ENCODE measurements around the gene PER3. TPM values are rescaled to one million over a fixed set of nuclear protein-coding genes. Genes with fewer than 3 reads are reported as not detected.

Gene PER3
- total and polyA plus RNA-seq, 2 of the 8 experiments (the other 6 are each of a cell fraction or from before 2014, with no cell fraction given) = 8.3 to 9.3 TPM

- Histone ChIP-seq H2BK15ac (ENCODE audit: low read length) (no peak overlapping the region), H4K5ac (ENCODE audit: insufficient read length, low read depth, low read length) (no peak overlapping the region), H3K4me2 (ENCODE audit: insufficient read depth in 1 of 2, low read depth in 2 of 2, low read length in 2 of 2) (no peak overlapping the region), H3K27ac (ENCODE audit: low read depth, low read length) (no peak overlapping the region), H2BK120ac (replicated peaks; ENCODE audit: low read depth, low read length) (no peak overlapping the region), H3K79me1 (ENCODE audit: low read depth, low read length) (no peaks in the 10 kb centered on the region), H2BK20ac (ENCODE audit: low read length) (no peak overlapping the region), H3K9me3 (ENCODE audit: insufficient read depth in 2 of 2, low read depth in 1 of 2, low read length in 1 of 2) (peaks cover 25 to 27% of the 10 kb centered on the region in 2 experiments), H2BK5ac (ENCODE audit: low read depth, low read length) (no peak overlapping the region), H2BK12ac (ENCODE audit: low read depth, low read length) (no peak overlapping the region), H3K4me3 (ENCODE audit: extremely low read depth in 1 of 4, insufficient read depth in 2 of 4, low read depth in 3 of 4, low read length in 4 of 4) (no peak overlapping the region), H3K27me3 (replicated peaks in 1 of 4; ENCODE audit: control insufficient read depth in 3 of 4, extremely low read depth in 1 of 4, insufficient read depth in 3 of 4, low read length in 3 of 4) (peaks cover 0 to 8% (median 7%) of the 10 kb centered on the region in 4 experiments; a peak in 5 of 7 replicates), H4K20me1 (replicated peaks in 1 of 2; ENCODE audit: control insufficient read depth in 1 of 2, insufficient read depth in 2 of 2, low read length in 2 of 2) (peaks cover 0 to 2% of the 10 kb centered on the region in 2 experiments), H3K36me3 (ENCODE audit: control insufficient read depth in 2 of 4, insufficient read depth in 4 of 4, low read length in 3 of 4) (peaks cover 3 to 56% (median 25%) of the 10 kb centered on the region in 4 experiments; a peak in 6 of 8 replicates), H3K14ac (ENCODE audit: insufficient read length) (no peak overlapping the region), H3K4me1 (replicated peaks in 1 of 4; ENCODE audit: control insufficient read depth in 3 of 4, insufficient read depth in 4 of 4, low read length in 3 of 4) (peaks cover 0 to 6% (median 0%) of the 10 kb centered on the region in 4 experiments; a peak in 2 of 7 replicates), H3K79me2 (ENCODE audit: control insufficient read depth in 1 of 2, insufficient read depth in 2 of 2, low read length in 2 of 2) (no peaks in the 10 kb centered on the region), H3K56ac (replicated peaks; ENCODE audit: insufficient read length, low read depth, low read length) (no peak overlapping the region), H3K4ac (replicated peaks; ENCODE audit: insufficient read length, low read depth, low read length) (no peak overlapping the region), H4K91ac (replicated peaks; ENCODE audit: insufficient read length, low read length) (no peak overlapping the region), H3K18ac (ENCODE audit: extremely low read depth, low read length) (no peak overlapping the region), H4K8ac (ENCODE audit: extremely low read depth, insufficient read depth, low read length) (no peak overlapping the region), H3K23ac (ENCODE audit: insufficient read length) (no peak overlapping the region), H2AK5ac (ENCODE audit: low read depth, low read length) (no peak overlapping the region), H3K23me2 (ENCODE audit: low read depth, low read length) (peaks cover 2% of the 10 kb centered on the region; the same call in 1 of the 2 replicates), H2AFZ (ENCODE audit: low read length) (no peak overlapping the region), H3K9ac (replicated peaks in 1 of 4; ENCODE audit: extremely low read depth in 1 of 4, low read depth in 3 of 4, low read length in 3 of 4) (no peak overlapping the region)
- TF ChIP-seq POLR2A (IDR thresholded peaks at IDR 0.05; ENCODE audit: control extremely low read depth in 1 of 2, low read depth in 2 of 2, low read length in 2 of 2) (no peak), SRF (IDR thresholded peaks at IDR 0.05; ENCODE audit: low read depth, low read length) (no peak), MAX (IDR thresholded peaks at IDR 0.05) (no peak), GABPA (IDR thresholded peaks at IDR 0.05; ENCODE audit: borderline replicate concordance, insufficient read depth, low read length) (no peak)
- WGBS, 2 experiments (ENCODE audit: extremely low coverage in 1 of 2, insufficient coverage in 1 of 2, insufficient read length in 1 of 2, insufficient replicate concordance in 2 of 2, low coverage in 1 of 2, low lambda C conversion rate in 2 of 2, missing lambda C conversion rate in 1 of 2) = 94% methylated on average over 5 of the region's 5 CpGs; no CpG with 5 or more reads in 1 of the 2 experiments
- no peak for DNase-seq (ENCODE audit: low read depth in 1 of 2, low spot score in 2 of 2)
- CTCF ChIA-PET (ENCODE audit: partially characterized antibody) = interaction anchor here (1.2 to 2.3 kb wide), 5 partner anchors 13 to 120 kb away, joined by 3 to 6 read pairs (median 5); no protein-coding TSS in a partner anchor
- FAIRE-seq = no peak
- POLR2A ChIA-PET (ENCODE audit: partially characterized antibody) = interaction anchor here (1.0 to 1.2 kb wide), 2 partner anchors 9 to 15 kb away, joined by 3 to 5 read pairs; partner anchors contain the start of gene VAMP3
Observed at GRCh38 chr1:7786795-7787194, 2.7 kb downstream of the PER3 start.

Data from H1 (cell line).